Gastrocnemius medialis (tissue), 4 donors: ENCODE results near the gene GH1. TPM values are rescaled to one million over a fixed set of nuclear protein-coding genes. Genes with fewer than 3 reads are reported as not detected.

Experiments used
- ATAC-seq, 2 donors: fragments of 150-250 bp; one replicate each; pipeline ENCODE4 v1.9.1; 2016
- DNase-seq, 2 donors: peaks; one replicate each; pipeline ENCODE4 v3.0.0-alpha.2; 2019
- H3K27ac ChIP-seq, 4 donors: fragments of 200-600 bp; sonication (generic); 1 replicate in 1 of 4; 2 replicates in 3 of 4; pipeline ENCODE4 v1.5.1; 2016 to 2018; ENCODE audit warnings: mild to moderate bottlenecking in 2 of 4, moderate library complexity in 1 of 4
- H3K27me3 ChIP-seq, 3 donors: fragments of 200-600 bp; sonication (generic) in 2 of 3; 1 replicate in 1 of 3; 2 replicates in 2 of 3; pipeline versions ENCODE4 v1.5.1 to v1.6.0; 2016 to 2019; ENCODE audit warnings: mild to moderate bottlenecking in 1 of 3, moderate library complexity in 1 of 3
- H3K36me3 ChIP-seq, 2 donors: fragments of 200-600 bp; sonication (generic) in 1 of 2; one replicate each; pipeline ENCODE4 v1.5.1; 2017 to 2018
- H3K4me1 ChIP-seq, 2 donors: fragments of 200-600 bp; sonication (generic) in 1 of 2; one replicate each; pipeline ENCODE4 v1.5.1; 2016 to 2017; ENCODE audit warnings: mild to moderate bottlenecking in 2 of 2
- H3K4me3 ChIP-seq, 4 donors: fragments of 200-600 bp; sonication (generic) in 3 of 4; 1 replicate in 1 of 4; 2 replicates in 3 of 4; pipeline ENCODE4 v1.5.1; 2016 to 2019; ENCODE audit warnings: mild to moderate bottlenecking in 2 of 4
- H3K9me3 ChIP-seq, 3 donors: fragments of 200-600 bp; sonication (generic) in 2 of 3; 1 replicate in 1 of 3; 2 replicates in 2 of 3; pipeline ENCODE4 v1.5.1; 2016 to 2019
- CTCF ChIP-seq, 5 experiments: fragments of 450-650 bp in 3 of 5; fragments of 200-600 bp in 2 of 5; sonication (generic) in 2 of 5; IDR thresholded peaks in 4 of 5; conservative IDR thresholded peaks in 1 of 5; 1 replicate in 4 of 5; 2 replicates in 1 of 5; pipeline ENCODE4 v1.5.1; 2016 to 2019; ENCODE audit warnings: antibody characterized with exemption in 5 of 5, mild to moderate bottlenecking in 3 of 5, moderate library complexity in 3 of 5
- POLR2A ChIP-seq, 2 donors: fragments of 450-650 bp; IDR thresholded peaks; one replicate each; pipeline ENCODE4 v1.6.1; 2017; ENCODE audit warnings: antibody characterized with exemption in 2 of 2, mild to moderate bottlenecking in 2 of 2, moderate library complexity in 2 of 2
- in situ Hi-C, 4 donors: fragments of 200-750 bp; cut with MboI; loops; one replicate each; pipeline versions ENCODE4 v1.15.0 to v1.8.0; 2017; ENCODE audit warnings: low sequenced_read_pairs in 4 of 4
- intact Hi-C: fragments of 100-400 bp; cut with DNase I; formaldehyde crosslinking; loops from one replicate; pipeline ENCODE4 v1.15.1; 2023; ENCODE audit warnings: low total_unique reads
- total RNA-seq, 4 donors: library from RNA; depleted of rRNA; stranded (reverse); fragments of >200 nt; gene quantifications; one replicate each; pipeline versions ENCODE4 v1.1.0 to v1.2.3, GENCODE V29; 2016

GH1 gene
- total RNA-seq, 4 donors from 2014 or later = not detected

GRCh38 chr17:63961355-63962212 is 42.9 kb upstream of the GH1 start:
- DNase-seq (peak; percentile 84 to 94), ATAC-seq (peak; percentile 63 to 65)
- TF ChIP-seq POLR2A (IDR thresholded peaks at IDR 0.05) (peak; percentile 27 to 56), CTCF (IDR thresholded peaks at IDR 0.05 in 4 of 5, conservative IDR thresholded peaks at IDR 0.05 in 1 of 5) (no peak)
- H3K9me3 ChIP-seq = no peaks in the 10 kb centered on the region
- peaks cover 65 to 66% of the 10 kb centered on the region in 2 donors for H3K4me1 ChIP-seq
- intact Hi-C loops (loop anchor here (1.0 kb wide), 1 partner anchor 25 kb away; no protein-coding TSS in a partner anchor), in situ Hi-C loops (no loop called here)
- H3K4me3 ChIP-seq = peak overlapping the region in 3 of 4 donors; percentile 24 to 28 (median 25)
- H3K27ac ChIP-seq = peak overlapping the region; percentile 96 to 100 (median 99)
- H3K27me3 ChIP-seq = no peaks in the 10 kb centered on the region
- peaks cover 0 to 15% of the 10 kb centered on the region in 2 donors for H3K36me3 ChIP-seq

- H3K4me1 ChIP-seq = peaks cover 77% of the 10 kb centered on the region in 2 donors
- peak overlapping the region; percentile 2 to 28 (median 20) for H3K4me3 ChIP-seq
- intact Hi-C loops = loop anchor here (1.0 kb wide), 1 partner anchor 14 kb away; no protein-coding TSS in a partner anchor
- peak overlapping the region; percentile 96 to 100 (median 99) for H3K27ac ChIP-seq
- no peak for TF ChIP-seq CTCF (IDR thresholded peaks at IDR 0.05 in 4 of 5, conservative IDR thresholded peaks at IDR 0.05 in 1 of 5)
- H3K36me3 ChIP-seq = peaks cover 0 to 13% of the 10 kb centered on the region in 2 donors
- H3K9me3 ChIP-seq = no peaks in the 10 kb centered on the region
- H3K27me3 ChIP-seq = no peaks in the 10 kb centered on the region
- in situ Hi-C loops = no loop called here
- ATAC-seq (peak; percentile 1), DNase-seq (no peak)
Measured at GRCh38 chr17:63960430-63960829, 41.8 kb upstream of the GH1 start.

GRCh38 chr17:63960006-63960405 is 41.4 kb upstream of the GH1 start:
- H3K27me3 ChIP-seq = no peaks in the 10 kb centered on the region
- peaks cover 0 to 13% of the 10 kb centered on the region in 2 donors for H3K36me3 ChIP-seq
- DNase-seq (peak; percentile 85 to 96), ATAC-seq (peak; percentile 38 to 49)
- in situ Hi-C loops (no loop called here), intact Hi-C loops (loop anchor here (1.0 kb wide), 1 partner anchor 14 kb away; no protein-coding TSS in a partner anchor)
- peak overlapping the region; percentile 96 to 100 (median 99) for H3K27ac ChIP-seq
- peaks cover 79 to 82% of the 10 kb centered on the region in 2 donors for H3K4me1 ChIP-seq
- H3K4me3 ChIP-seq = peak overlapping the region in 3 of 4 donors; percentile 2 to 28 (median 24)
- peak; percentile 50 to 72 for TF ChIP-seq POLR2A (IDR thresholded peaks at IDR 0.05)
- TF ChIP-seq CTCF (IDR thresholded peaks at IDR 0.05 in 4 of 5, conservative IDR thresholded peaks at IDR 0.05 in 1 of 5) = peak in 1 of 5 experiments; percentile 31
- no peaks in the 10 kb centered on the region for H3K9me3 ChIP-seq

GRCh38 chr17:63956296-63956920 is 37.8 kb upstream of the GH1 start:
- H3K27me3 ChIP-seq = no peaks in the 10 kb centered on the region
- H3K4me1 ChIP-seq = peaks cover 66 to 78% of the 10 kb centered on the region in 2 donors
- H3K9me3 ChIP-seq = no peaks in the 10 kb centered on the region
- TF ChIP-seq POLR2A (IDR thresholded peaks at IDR 0.05) (no peak), CTCF (IDR thresholded peaks at IDR 0.05 in 4 of 5, conservative IDR thresholded peaks at IDR 0.05 in 1 of 5) (no peak)
- DNase-seq (no peak), ATAC-seq (no peak)
- intact Hi-C loops (no loop called here), in situ Hi-C loops (no loop called here)
- no peak overlapping the region for H3K4me3 ChIP-seq
- peak overlapping the region; percentile 96 to 100 (median 99) for H3K27ac ChIP-seq
- H3K36me3 ChIP-seq = peaks cover 0 to 13% of the 10 kb centered on the region in 2 donors
